A549 (cell line): ENCODE results near the gene REL. TPM values are rescaled to one million over a fixed set of nuclear protein-coding genes. Genes with fewer than 3 reads are reported as not detected.

ENCODE experiments used
- ATAC-seq, 2 experiments: fragments of 200-7000 bp in 1 of 2; fragments of >200 bp in 1 of 2; cut with Nextera tagmentation in 1 of 2; cut with Tn5 transposase in 1 of 2; 3 replicates each; pipeline versions ENCODE4 v1.8.0 to v1.9.1; 2018 to 2020; ENCODE audit warnings: mild to moderate bottlenecking in 1 of 2, moderate library complexity in 1 of 2
- CTCF ChIA-PET: fragments of 300-600 bp; sonication (Branson Sonifier 250); formaldehyde crosslinking; extraction: SDS; loops from one replicate; lab custom pipeline; 2021; ENCODE audit warnings: antibody characterized with exemption, inconsistent platforms; lab: Yijun Ruan, JAX
- POLR2A ChIA-PET: fragments of 350-600 bp; formaldehyde crosslinking; extraction: SDS; loops from one replicate; lab custom pipeline; 2021; ENCODE audit warnings: antibody characterized with exemption, inconsistent platforms; lab: Yijun Ruan, JAX
- DNase-seq, 2 experiments: peaks; one replicate each; pipeline versions ENCODE4 v3.0.0 to v3.0.0-alpha.2; 2011 to 2016; ENCODE audit warnings: low read depth in 1 of 2, low spot score in 1 of 2
- FAIRE-seq: peaks from 2 replicates; lab custom pipeline; 2011; peaks lifted over from hg19 to GRCh38; lab: Jason Lieb, UNC
- H3K27ac ChIP-seq, 2 experiments: fragments of >200 bp; sonication (Bioruptor Twin); formaldehyde crosslinking; 3 replicates each; pipeline ENCODE4 v1.5.1; 2016 to 2017
- H3K4me1 ChIP-seq: fragments of >200 bp; sonication (Bioruptor Twin); formaldehyde crosslinking; 3 replicates; pipeline ENCODE4 v1.6.1; 2016
- H3K4me2 ChIP-seq: fragments of >200 bp; sonication (Bioruptor Twin); formaldehyde crosslinking; 3 replicates; pipeline ENCODE4 v1.6.1; 2016
- H3K4me3 ChIP-seq: fragments of >200 bp; sonication (Bioruptor Twin); formaldehyde crosslinking; 3 replicates; pipeline ENCODE4 v1.5.1; 2016
- H3K9me3 ChIP-seq: fragments of >200 bp; sonication (Bioruptor Twin); formaldehyde crosslinking; 3 replicates; pipeline ENCODE4 v1.6.1; 2016
- CBX2 ChIP-seq: fragments of 200-600 bp; sonication (generic); IDR thresholded peaks from 2 replicates; pipeline ENCODE4 v1.6.1; 2016; ENCODE audit warnings: low read depth, mild to moderate bottlenecking, borderline replicate concordance
- CBX8 ChIP-seq: fragments of 200-600 bp; sonication (generic); IDR thresholded peaks from 2 replicates; pipeline ENCODE4 v1.6.1; 2016
- CHD2 ChIP-seq: fragments of 150-350 bp; IDR thresholded peaks from 2 replicates; pipeline ENCODE4 v1.6.1; 2014; ENCODE audit warnings: low read length; ENCODE audit not compliant: partially characterized antibody
- EHMT2 ChIP-seq: fragments of 200-600 bp; sonication (generic); IDR thresholded peaks from 2 replicates; pipeline ENCODE4 v1.6.1; 2016; ENCODE audit warnings: antibody characterized with exemption, low read depth, mild to moderate bottlenecking, moderate library complexity
- FOSB ChIP-seq: fragments of 250-450 bp; sonication (Bioruptor Pico); IDR thresholded peaks from 2 replicates; pipeline ENCODE4 v1.5.0; 2020; ENCODE audit warnings: mild to moderate bottlenecking, moderate library complexity
- FOSL2 ChIP-seq, 2 experiments: fragments of 450-650 bp in 1 of 2; fragments of >200 bp in 1 of 2; sonication (Bioruptor Twin) in 1 of 2; formaldehyde crosslinking; IDR thresholded peaks; 2 replicates each; pipeline versions ENCODE4 v1.5.0 to v1.6.1; 2016 to 2020; ENCODE audit warnings: mild to moderate bottlenecking in 1 of 2, moderate library complexity in 1 of 2
- FOXS1 ChIP-seq: fragments of 250-450 bp; sonication (Bioruptor Pico); IDR thresholded peaks from 2 replicates; pipeline ENCODE4 v1.5.0; 2020; ENCODE audit warnings: mild to moderate bottlenecking, moderate library complexity
- HEYL ChIP-seq: fragments of 250-450 bp; sonication (Bioruptor Pico); IDR thresholded peaks from 2 replicates; pipeline ENCODE4 v1.8.0; 2021; ENCODE audit warnings: mild to moderate bottlenecking, moderate library complexity
- HOXB5 ChIP-seq: fragments of 250-450 bp; sonication (Bioruptor Pico); IDR thresholded peaks from 2 replicates; pipeline ENCODE4 v1.5.0; 2020; ENCODE audit warnings: mild to moderate bottlenecking, moderate library complexity
- JUN ChIP-seq, 2 experiments: fragments of >200 bp; sonication (Bioruptor Twin); formaldehyde crosslinking; IDR thresholded peaks; 2 replicates in 1 of 2; 3 replicates in 1 of 2; pipeline ENCODE4 v1.6.1; 2016 to 2017
- KDM1A ChIP-seq: fragments of 200-600 bp; sonication (generic); IDR thresholded peaks from 2 replicates; pipeline ENCODE4 v1.6.1; 2016; ENCODE audit warnings: low read depth, mild to moderate bottlenecking
- MAFK ChIP-seq: fragments of 450-650 bp; IDR thresholded peaks from 2 replicates; pipeline ENCODE4 v1.6.1; 2014; ENCODE audit not compliant: partially characterized antibody
- MYC ChIP-seq: IDR thresholded peaks from 2 replicates; pipeline ENCODE4 v1.6.1; 2012; ENCODE audit warnings: mild to moderate bottlenecking, inconsistent platforms, low read length, improper control_type of control experiment, borderline replicate concordance
- PHF8 ChIP-seq: fragments of 200-600 bp; sonication (generic); IDR thresholded peaks from 2 replicates; pipeline ENCODE4 v1.6.1; 2016; ENCODE audit warnings: low read depth, mild to moderate bottlenecking, antibody characterized with exemption, moderate library complexity, borderline replicate concordance
- POLR2A ChIP-seq: IDR thresholded peaks from 2 replicates; pipeline ENCODE4 v1.6.1; 2012; ENCODE audit warnings: mild to moderate bottlenecking, low read length
- POLR2AphosphoS2 ChIP-seq: conservative IDR thresholded peaks from 2 replicates; pipeline ENCODE4 v1.6.1; 2012; ENCODE audit warnings: low read length, improper control_type of control experiment, inconsistent platforms
- RAD21 ChIP-seq, 2 experiments: fragments of >200 bp in 1 of 2; sonication (Bioruptor Twin) in 1 of 2; formaldehyde crosslinking in 1 of 2; IDR thresholded peaks in 1 of 2; conservative IDR thresholded peaks in 1 of 2; 2 replicates in 1 of 2; 3 replicates in 1 of 2; pipeline ENCODE4 v1.6.1; 2012 to 2018; ENCODE audit warnings: inconsistent platforms in 1 of 2
- RNF2 ChIP-seq: fragments of 200-600 bp; sonication (generic); IDR thresholded peaks from 2 replicates; pipeline ENCODE4 v1.6.1; 2016; ENCODE audit warnings: low read depth, mild to moderate bottlenecking, antibody characterized with exemption, moderate library complexity, borderline replicate concordance
- SMC3 ChIP-seq: fragments of >200 bp; sonication (Bioruptor Twin); formaldehyde crosslinking; IDR thresholded peaks from 3 replicates; pipeline ENCODE4 v1.6.1; 2018; ENCODE audit warnings: inconsistent platforms
- SREBF2 ChIP-seq: fragments of 450-650 bp; IDR thresholded peaks from 2 replicates; pipeline ENCODE4 v1.6.1; 2014; ENCODE audit warnings: mild to moderate bottlenecking, moderate library complexity
- TFCP2L1 ChIP-seq: fragments of 250-450 bp; sonication (Bioruptor Pico); IDR thresholded peaks from 2 replicates; pipeline ENCODE4 v1.5.0; 2021; ENCODE audit warnings: mild to moderate bottlenecking
- ZFP36 ChIP-seq: fragments of 450-650 bp; IDR thresholded peaks from 2 replicates; pipeline ENCODE4 v1.6.1; 2014; ENCODE audit warnings: borderline replicate concordance; ENCODE audit not compliant: partially characterized antibody
- ZSCAN20 ChIP-seq: fragments of 250-450 bp; sonication (Bioruptor Pico); IDR thresholded peaks from 2 replicates; pipeline ENCODE4 v1.8.0; 2022; ENCODE audit warnings: mild to moderate bottlenecking, moderate library complexity
- WGBS: methylation state at CpG from one replicate; pipeline ENCODE4 v1.1.6; 2017; ENCODE audit errors: missing lambda C conversion rate; 5-methylcytosine and 5-hydroxymethylcytosine counted together
- polyA plus RNA-seq, 4 experiments: library from polyadenylated mRNA; depleted of rRNA in 3 of 4; stranded (reverse); fragments of >200 nt; fragmentation: RNase III in 1 of 4; extraction: RNeasy Plus Mini Kit Qiagen cat#74134 plus additional on column Dnase treatment in 1 of 4; gene quantifications; 2 replicates in 3 of 4; 3 replicates in 1 of 4; pipeline ENCODE4 v1.2.3, GENCODE V29; 2011 to 2017
- TF ChIP-seq, protein P1 (sequence below): fragments of 450-650 bp; IDR thresholded peaks from 2 replicates; pipeline ENCODE4 v1.6.1; 2014; ENCODE audit warnings: antibody characterized with exemption
- TF ChIP-seq, protein P2 (sequence below): fragments of 150-350 bp; IDR thresholded peaks from 2 replicates; pipeline ENCODE4 v1.6.1; 2014; ENCODE audit warnings: low read depth, mild to moderate bottlenecking, low read length
- TF ChIP-seq, protein P3 (sequence below): IDR thresholded peaks from 2 replicates; pipeline ENCODE4 v1.6.1; 2012
- TF ChIP-seq, protein P4 (sequence below): IDR thresholded peaks from 2 replicates; pipeline ENCODE4 v1.6.1; 2012; ENCODE audit warnings: low read depth, borderline replicate concordance
- TF ChIP-seq, protein P5 (sequence below): fragments of >200 bp; sonication (Bioruptor Twin); formaldehyde crosslinking; IDR thresholded peaks from 3 replicates; pipeline ENCODE4 v1.6.1; 2016
- TF ChIP-seq, protein P6 (sequence below): IDR thresholded peaks from 2 replicates; pipeline ENCODE4 v1.6.1; 2012

Gene REL
- polyA plus RNA-seq, 2 of the 4 experiments (the other 2 are of a cell fraction): 2.4 to 9.3 TPM

DNA sequence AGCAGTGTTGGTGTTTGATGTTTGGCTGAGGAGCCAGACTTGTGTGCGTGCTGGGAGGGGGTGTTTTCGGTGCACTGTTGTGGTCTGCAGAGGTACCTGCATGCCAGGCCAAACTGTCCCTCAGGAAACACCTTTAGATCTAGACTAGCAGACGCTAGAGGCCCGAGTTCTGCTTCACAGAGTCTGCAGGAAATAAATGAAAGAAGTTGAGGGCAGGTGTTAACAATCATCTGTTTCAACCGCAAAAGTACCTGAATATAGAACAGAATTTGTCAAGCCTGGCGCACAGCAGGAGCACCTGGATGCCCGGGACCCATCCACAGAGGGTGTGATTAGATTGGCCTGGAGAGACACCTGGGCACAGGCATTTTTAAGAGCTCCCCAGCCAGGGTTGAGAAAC lies 40.5 kb upstream of the REL start:
- 69% methylated on average over 7 of the region's 7 CpGs for WGBS
- H3K9me3 ChIP-seq: no peaks in the 10 kb centered on the region
- no peak overlapping the region for H3K4me3 ChIP-seq
- no peak for TF ChIP-seq PHF8
- TF ChIP-seq TFCP2L1 (CRISPR knock-in tag): no peak
- TF ChIP-seq RAD21 (conservative IDR thresholded peaks at IDR 0.05 in 1 of 2, IDR thresholded peaks at IDR 0.05 in 1 of 2): no peak
- FAIRE-seq (no peak), ATAC-seq (no peak), DNase-seq (no peak)
- no peak overlapping the region for H3K4me2 ChIP-seq
- H3K4me1 ChIP-seq: no peaks in the 10 kb centered on the region
- H3K27ac ChIP-seq: no peak overlapping the region
- CTCF ChIA-PET: no interaction called here
- POLR2A ChIA-PET: no interaction called here

DNA sequence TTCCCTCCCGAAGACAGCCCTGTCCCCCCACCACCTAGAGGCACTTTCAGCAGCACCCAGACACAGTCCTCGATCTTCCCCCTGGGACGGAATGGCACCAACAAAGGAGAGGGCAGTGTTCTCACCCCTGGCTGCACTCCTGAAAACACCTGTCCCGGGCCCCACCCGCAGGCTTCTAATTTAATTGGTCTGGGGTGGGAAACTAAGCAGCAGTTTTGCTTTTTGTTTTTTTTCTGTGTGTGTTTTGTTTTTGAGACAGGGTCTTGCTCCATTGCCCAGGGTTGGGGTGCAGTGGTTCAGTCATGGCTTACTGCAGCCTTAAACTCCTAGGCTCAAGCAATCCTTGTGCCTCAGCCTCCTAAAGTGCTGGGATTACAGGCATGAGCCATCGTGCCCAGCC lies 38.4 kb upstream of the REL start:
- no peaks in the 10 kb centered on the region for H3K9me3 ChIP-seq
- ChIA-PET CTCF (interaction anchor here (1.4 kb wide), 1 partner anchor 129 kb away, joined by 4 read pairs; no protein-coding TSS in a partner anchor), POLR2A (no interaction called here)
- DNase-seq (no peak), FAIRE-seq (no peak), ATAC-seq (no peak)
- 65% methylated on average over 6 of the region's 6 CpGs for WGBS
- no peak overlapping the region for H3K27ac ChIP-seq
- no peak overlapping the region for H3K4me3 ChIP-seq
- H3K4me1 ChIP-seq: no peaks in the 10 kb centered on the region
- H3K4me2 ChIP-seq: no peak overlapping the region
- TF ChIP-seq HOXB5 (no peak), FOXS1 (CRISPR knock-in tag) (no peak), ZFP36 (no peak), POLR2A (no peak), JUN (IDR thresholded peaks at IDR 0.05) (no peak), CBX8 (no peak), POLR2AphosphoS2 (no peak), RNF2 (no peak), KDM1A (no peak), HEYL (CRISPR knock-in tag) (no peak), CHD2 (no peak), EHMT2 (no peak), RAD21 (conservative IDR thresholded peaks at IDR 0.05 in 1 of 2, IDR thresholded peaks at IDR 0.05 in 1 of 2) (no peak), FOSL2 (IDR thresholded peaks at IDR 0.05) (no peak), FOSL2 (CRISPR knock-in tag; IDR thresholded peaks at IDR 0.05) (no peak), FOSB (CRISPR knock-in tag) (no peak), SREBF2 (no peak)
- TF ChIP-seq, protein P1, sequence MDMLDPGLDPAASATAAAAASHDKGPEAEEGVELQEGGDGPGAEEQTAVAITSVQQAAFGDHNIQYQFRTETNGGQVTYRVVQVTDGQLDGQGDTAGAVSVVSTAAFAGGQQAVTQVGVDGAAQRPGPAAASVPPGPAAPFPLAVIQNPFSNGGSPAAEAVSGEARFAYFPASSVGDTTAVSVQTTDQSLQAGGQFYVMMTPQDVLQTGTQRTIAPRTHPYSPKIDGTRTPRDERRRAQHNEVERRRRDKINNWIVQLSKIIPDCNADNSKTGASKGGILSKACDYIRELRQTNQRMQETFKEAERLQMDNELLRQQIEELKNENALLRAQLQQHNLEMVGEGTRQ: no peak
- TF ChIP-seq, protein P2, sequence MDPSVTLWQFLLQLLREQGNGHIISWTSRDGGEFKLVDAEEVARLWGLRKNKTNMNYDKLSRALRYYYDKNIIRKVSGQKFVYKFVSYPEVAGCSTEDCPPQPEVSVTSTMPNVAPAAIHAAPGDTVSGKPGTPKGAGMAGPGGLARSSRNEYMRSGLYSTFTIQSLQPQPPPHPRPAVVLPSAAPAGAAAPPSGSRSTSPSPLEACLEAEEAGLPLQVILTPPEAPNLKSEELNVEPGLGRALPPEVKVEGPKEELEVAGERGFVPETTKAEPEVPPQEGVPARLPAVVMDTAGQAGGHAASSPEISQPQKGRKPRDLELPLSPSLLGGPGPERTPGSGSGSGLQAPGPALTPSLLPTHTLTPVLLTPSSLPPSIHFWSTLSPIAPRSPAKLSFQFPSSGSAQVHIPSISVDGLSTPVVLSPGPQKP: no peak

DNA sequence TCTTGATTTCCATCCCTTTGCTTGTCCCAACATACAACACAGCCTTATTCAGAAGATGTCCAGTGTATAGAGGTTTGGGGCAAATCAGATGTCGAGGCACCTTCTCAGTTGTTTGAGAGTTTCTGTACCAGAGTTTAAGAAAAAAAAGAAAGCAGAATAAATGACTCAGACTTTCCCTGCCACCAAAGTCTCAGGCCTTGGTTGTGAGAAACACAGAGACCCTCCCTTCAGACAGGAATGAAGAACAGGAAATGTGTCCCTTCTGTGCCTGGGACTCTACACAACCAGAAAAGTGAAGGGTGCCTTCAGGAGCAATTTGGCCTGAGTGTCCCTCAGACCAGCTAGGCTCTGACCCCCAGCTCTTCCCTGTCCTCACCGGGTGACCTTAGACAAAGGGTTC lies 37.3 kb upstream of the REL start:
- CTCF ChIA-PET: interaction anchor here (1.2 kb wide), 1 partner anchor 155 kb away, joined by 3 read pairs; no protein-coding TSS in a partner anchor
- no peak for FAIRE-seq
- ATAC-seq: no peak
- POLR2A ChIA-PET: no interaction called here
- Histone ChIP-seq H3K27ac (no peak overlapping the region), H3K4me1 (no peaks in the 10 kb centered on the region), H3K4me3 (no peak overlapping the region), H3K9me3 (no peaks in the 10 kb centered on the region), H3K4me2 (no peak overlapping the region)
- DNase-seq: no peak
- WGBS: 49% methylated on average over 2 of the region's 2 CpGs
- TF ChIP-seq PHF8: no peak
- TF ChIP-seq MYC: no peak
- TF ChIP-seq, protein P3, sequence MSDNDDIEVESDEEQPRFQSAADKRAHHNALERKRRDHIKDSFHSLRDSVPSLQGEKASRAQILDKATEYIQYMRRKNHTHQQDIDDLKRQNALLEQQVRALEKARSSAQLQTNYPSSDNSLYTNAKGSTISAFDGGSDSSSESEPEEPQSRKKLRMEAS: no peak
- no peak for TF ChIP-seq ZFP36
- no peak for TF ChIP-seq FOSB (CRISPR knock-in tag)
- TF ChIP-seq CBX2: no peak
- no peak for TF ChIP-seq ZSCAN20 (CRISPR knock-in tag)
- TF ChIP-seq, protein P4, sequence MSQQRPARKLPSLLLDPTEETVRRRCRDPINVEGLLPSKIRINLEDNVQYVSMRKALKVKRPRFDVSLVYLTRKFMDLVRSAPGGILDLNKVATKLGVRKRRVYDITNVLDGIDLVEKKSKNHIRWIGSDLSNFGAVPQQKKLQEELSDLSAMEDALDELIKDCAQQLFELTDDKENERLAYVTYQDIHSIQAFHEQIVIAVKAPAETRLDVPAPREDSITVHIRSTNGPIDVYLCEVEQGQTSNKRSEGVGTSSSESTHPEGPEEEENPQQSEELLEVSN: no peak
- TF ChIP-seq RAD21 (conservative IDR thresholded peaks at IDR 0.05 in 1 of 2, IDR thresholded peaks at IDR 0.05 in 1 of 2): no peak
- no peak for TF ChIP-seq MAFK
- TF ChIP-seq SMC3: no peak
- TF ChIP-seq, protein P5, sequence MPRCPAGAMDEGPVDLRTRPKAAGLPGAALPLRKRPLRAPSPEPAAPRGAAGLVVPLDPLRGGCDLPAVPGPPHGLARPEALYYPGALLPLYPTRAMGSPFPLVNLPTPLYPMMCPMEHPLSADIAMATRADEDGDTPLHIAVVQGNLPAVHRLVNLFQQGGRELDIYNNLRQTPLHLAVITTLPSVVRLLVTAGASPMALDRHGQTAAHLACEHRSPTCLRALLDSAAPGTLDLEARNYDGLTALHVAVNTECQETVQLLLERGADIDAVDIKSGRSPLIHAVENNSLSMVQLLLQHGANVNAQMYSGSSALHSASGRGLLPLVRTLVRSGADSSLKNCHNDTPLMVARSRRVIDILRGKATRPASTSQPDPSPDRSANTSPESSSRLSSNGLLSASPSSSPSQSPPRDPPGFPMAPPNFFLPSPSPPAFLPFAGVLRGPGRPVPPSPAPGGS: no peak
- no peak for TF ChIP-seq JUN (IDR thresholded peaks at IDR 0.05)
- TF ChIP-seq, protein P6, sequence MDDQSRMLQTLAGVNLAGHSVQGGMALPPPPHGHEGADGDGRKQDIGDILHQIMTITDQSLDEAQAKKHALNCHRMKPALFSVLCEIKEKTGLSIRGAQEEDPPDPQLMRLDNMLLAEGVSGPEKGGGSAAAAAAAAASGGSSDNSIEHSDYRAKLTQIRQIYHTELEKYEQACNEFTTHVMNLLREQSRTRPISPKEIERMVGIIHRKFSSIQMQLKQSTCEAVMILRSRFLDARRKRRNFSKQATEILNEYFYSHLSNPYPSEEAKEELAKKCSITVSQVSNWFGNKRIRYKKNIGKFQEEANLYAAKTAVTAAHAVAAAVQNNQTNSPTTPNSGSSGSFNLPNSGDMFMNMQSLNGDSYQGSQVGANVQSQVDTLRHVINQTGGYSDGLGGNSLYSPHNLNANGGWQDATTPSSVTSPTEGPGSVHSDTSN: no peak
